Activated CD8-positive, alpha-beta T cell treated with anti-CD3 and anti-CD28 coated beads, Interleukin-2, amount 10 ng/mL, durations not matched to agents 7 days and 5 days (primary cell): ENCODE data around the gene CAPN2. TPM values are rescaled to one million over a fixed set of nuclear protein-coding genes. Genes with fewer than 3 reads are reported as not detected.

Experiments used
- ATAC-seq: fragments of 150-1000 bp; cut with Tn5 transposase; one replicate; pipeline ENCODE4 v1.10.0; 2021; ENCODE audit warnings: moderate library complexity
- CTCF ChIA-PET: fragments of 350-600 bp; sonication (Branson Sonifier 250); formaldehyde crosslinking; loops from one replicate; lab custom pipeline; 2021; ENCODE audit warnings: antibody characterized with exemption; lab: Charles Lee
- POLR2A ChIA-PET: fragments of 350-600 bp; sonication (Branson Sonifier 250); formaldehyde crosslinking; loops from one replicate; lab custom pipeline; 2021; ENCODE audit warnings: antibody characterized with exemption; lab: Charles Lee
- DNase-seq: peaks from one replicate; pipeline ENCODE4 v3.0.0-alpha.2; 2020
- H3K27ac Mint-ChIP-seq: one replicate; pipeline ENCODE4 v1.8.0; 2021; ENCODE audit warnings: mild to moderate bottlenecking, mixed read lengths
- H3K27me3 Mint-ChIP-seq: one replicate; pipeline ENCODE4 v1.8.0; 2021; ENCODE audit warnings: low read depth, mixed read lengths
- H3K36me3 Mint-ChIP-seq: one replicate; pipeline ENCODE4 v1.8.0; 2021; ENCODE audit warnings: low read depth, mixed read lengths
- H3K4me1 Mint-ChIP-seq: one replicate; pipeline ENCODE4 v1.8.0; 2021; ENCODE audit warnings: low read depth, mixed read lengths
- H3K4me3 Mint-ChIP-seq: one replicate; pipeline ENCODE4 v1.8.0; 2021; ENCODE audit warnings: mild to moderate bottlenecking, mixed read lengths
- H3K9me3 Mint-ChIP-seq: one replicate; pipeline ENCODE4 v1.8.0; 2022; ENCODE audit warnings: mixed read lengths; ENCODE audit not compliant: insufficient read depth
- total RNA-seq, 2 experiments: library from RNA; stranded (reverse); gene quantifications; one replicate each; pipeline ENCODE4 v1.2.3, GENCODE V29; 2021

The CAPN2 gene
- total RNA-seq, 2 experiments from 2014 or later: 176 to 178 TPM

- ATAC-seq (no peak), DNase-seq (no peak)
- H3K4me3 Mint-ChIP-seq: no peak overlapping the region
- POLR2A ChIA-PET: no interaction called here
- peaks cover 72% of the 10 kb centered on the region for H3K36me3 Mint-ChIP-seq
- CTCF ChIA-PET: interaction anchor here (1.2 kb wide), 1 partner anchor 10 kb away, joined by 4 read pairs; no protein-coding TSS in a partner anchor
- H3K27ac Mint-ChIP-seq: no peak overlapping the region
- H3K27me3 Mint-ChIP-seq: no peaks in the 10 kb centered on the region
- H3K9me3 Mint-ChIP-seq: no peaks in the 10 kb centered on the region
- H3K4me1 Mint-ChIP-seq: peaks cover 10% of the 10 kb centered on the region
Observed at GRCh38 chr1:223770621-223771315, 58.4 kb downstream of the CAPN2 start.

- no peak overlapping the region for H3K4me3 Mint-ChIP-seq
- POLR2A ChIA-PET: no interaction called here
- DNase-seq (no peak), ATAC-seq (no peak)
- H3K9me3 Mint-ChIP-seq: no peaks in the 10 kb centered on the region
- H3K36me3 Mint-ChIP-seq: peaks cover 72% of the 10 kb centered on the region
- no peaks in the 10 kb centered on the region for H3K27me3 Mint-ChIP-seq
- H3K27ac Mint-ChIP-seq: no peak overlapping the region
- H3K4me1 Mint-ChIP-seq: peaks cover 16% of the 10 kb centered on the region
- CTCF ChIA-PET: no interaction called here
Observed at GRCh38 chr1:223771469-223771813, 59.1 kb downstream of the CAPN2 start.

- Mint-ChIP-seq H3K27ac (no peak overlapping the region), H3K36me3 (peaks cover 68% of the 10 kb centered on the region), H3K9me3 (no peaks in the 10 kb centered on the region), H3K4me1 (peaks cover 21% of the 10 kb centered on the region), H3K4me3 (no peak overlapping the region), H3K27me3 (no peaks in the 10 kb centered on the region)
- DNase-seq (no peak), ATAC-seq (no peak)
- CTCF ChIA-PET: no interaction called here
- POLR2A ChIA-PET: interaction anchor here (0.8 kb wide), 1 partner anchor 10 kb away, joined by 3 read pairs; no protein-coding TSS in a partner anchor
Observed at GRCh38 chr1:223771814-223772770, 59.8 kb downstream of the CAPN2 start.

- Mint-ChIP-seq H3K27ac (no peak overlapping the region), H3K36me3 (peaks cover 72% of the 10 kb centered on the region), H3K9me3 (no peaks in the 10 kb centered on the region), H3K4me1 (peaks cover 21% of the 10 kb centered on the region), H3K4me3 (no peak overlapping the region), H3K27me3 (no peaks in the 10 kb centered on the region)
- ChIA-PET POLR2A (interaction anchor here (0.8 kb wide), 1 partner anchor 11 kb away, joined by 3 read pairs; no protein-coding TSS in a partner anchor), CTCF (no interaction called here)
- no peak for DNase-seq
- no peak for ATAC-seq
Observed at GRCh38 chr1:223772771-223773160, 60.4 kb downstream of the CAPN2 start.

GRCh38 chr1:223774134-223774814 is 61.9 kb downstream of the CAPN2 start:
- no peak overlapping the region for H3K4me3 Mint-ChIP-seq
- H3K36me3 Mint-ChIP-seq: peaks cover 79% of the 10 kb centered on the region

GRCh38 chr1:223775054-223775453 is 62.7 kb downstream of the CAPN2 start:
- ATAC-seq (no peak), DNase-seq (no peak)
- Mint-ChIP-seq H3K4me1 (peaks cover 21% of the 10 kb centered on the region), H3K27me3 (no peaks in the 10 kb centered on the region), H3K9me3 (no peaks in the 10 kb centered on the region), H3K36me3 (peaks cover 71% of the 10 kb centered on the region), H3K27ac (no peak overlapping the region), H3K4me3 (no peak overlapping the region)
- CTCF ChIA-PET: interaction anchor here (0.8 to 2.9 kb wide), 3 partner anchors 26 to 133 kb away, joined by 3 to 9 read pairs (median 3); no protein-coding TSS in a partner anchor
- POLR2A ChIA-PET: no interaction called here

More at GRCh38 chr1:223774134-223774814, 61.9 kb downstream of the CAPN2 start:
- Mint-ChIP-seq H3K4me1 (peaks cover 21% of the 10 kb centered on the region), H3K27ac (no peak overlapping the region), H3K27me3 (no peaks in the 10 kb centered on the region), H3K9me3 (no peaks in the 10 kb centered on the region)
- no peak for DNase-seq
- no peak for ATAC-seq
- ChIA-PET POLR2A (no interaction called here), CTCF (interaction anchor here (1.2 to 2.9 kb wide), 2 partner anchors 25 kb away, joined by 4 to 9 read pairs; no protein-coding TSS in a partner anchor)

- ATAC-seq (peak; percentile 8), DNase-seq (no peak)
- POLR2A ChIA-PET: no interaction called here
- H3K9me3 Mint-ChIP-seq: no peaks in the 10 kb centered on the region
- CTCF ChIA-PET: interaction anchor here (0.8 to 2.9 kb wide), 3 partner anchors 27 to 132 kb away, joined by 3 to 9 read pairs (median 3); no protein-coding TSS in a partner anchor
- peak overlapping the region; percentile 59 for H3K27ac Mint-ChIP-seq
- peaks cover 23% of the 10 kb centered on the region for H3K4me1 Mint-ChIP-seq
- peaks cover 68% of the 10 kb centered on the region for H3K36me3 Mint-ChIP-seq
- H3K27me3 Mint-ChIP-seq: no peaks in the 10 kb centered on the region
- no peak overlapping the region for H3K4me3 Mint-ChIP-seq
Observed at GRCh38 chr1:223775711-223776074, 63.4 kb downstream of the CAPN2 start.

- H3K36me3 Mint-ChIP-seq: peaks cover 67% of the 10 kb centered on the region
- DNase-seq: peak; percentile 57
Observed at GRCh38 chr1:223776075-223776814, 63.9 kb downstream of the CAPN2 start.

GRCh38 chr1:223776826-223777454 is 64.6 kb downstream of the CAPN2 start:
- Mint-ChIP-seq H3K27me3 (no peaks in the 10 kb centered on the region), H3K27ac (peak overlapping the region; percentile 59), H3K9me3 (no peaks in the 10 kb centered on the region), H3K4me1 (peaks cover 27% of the 10 kb centered on the region), H3K36me3 (peaks cover 62% of the 10 kb centered on the region), H3K4me3 (no peak overlapping the region)
- ChIA-PET CTCF (interaction anchor here (2.9 kb wide), 1 partner anchor 28 kb away, joined by 9 read pairs; no protein-coding TSS in a partner anchor), POLR2A (no interaction called here)
- no peak for DNase-seq
- no peak for ATAC-seq

More at GRCh38 chr1:223776075-223776814, 63.9 kb downstream of the CAPN2 start:
- no peaks in the 10 kb centered on the region for H3K9me3 Mint-ChIP-seq
- H3K27ac Mint-ChIP-seq: peak overlapping the region; percentile 59
- POLR2A ChIA-PET: no interaction called here
- no peaks in the 10 kb centered on the region for H3K27me3 Mint-ChIP-seq
- peak; percentile 75 for ATAC-seq
- no peak overlapping the region for H3K4me3 Mint-ChIP-seq
- H3K4me1 Mint-ChIP-seq: peaks cover 27% of the 10 kb centered on the region
- CTCF ChIA-PET: interaction anchor here (0.8 to 2.9 kb wide), 2 partner anchors 27 to 79 kb away, joined by 3 to 9 read pairs; no protein-coding TSS in a partner anchor

- CTCF ChIA-PET: interaction anchor here (1.1 to 2.2 kb wide), 5 partner anchors 10 to 553 kb away, joined by 3 to 11 read pairs (median 4); no protein-coding TSS in a partner anchor
- POLR2A ChIA-PET: no interaction called here
- DNase-seq (no peak), ATAC-seq (no peak)
- no peaks in the 10 kb centered on the region for H3K27me3 Mint-ChIP-seq
- H3K4me3 Mint-ChIP-seq: no peak overlapping the region
- peaks cover 22% of the 10 kb centered on the region for H3K4me1 Mint-ChIP-seq
- no peak overlapping the region for H3K27ac Mint-ChIP-seq
- H3K36me3 Mint-ChIP-seq: peaks cover 41% of the 10 kb centered on the region
- H3K9me3 Mint-ChIP-seq: no peaks in the 10 kb centered on the region
Observed at GRCh38 chr1:223780318-223780717, 68.0 kb downstream of the CAPN2 start.
